Mammary epithelial cell (primary cell): ENCODE measurements around the gene GPR35.

ENCODE experiments used
- EZH2 ChIP-seq: IDR thresholded peaks from 2 replicates; pipeline ENCODE4 v1.6.1; 2012; ENCODE audit warnings: low read length, inconsistent platforms, borderline replicate concordance
- TF ChIP-seq, protein P1 (sequence below), 2 donors: IDR thresholded peaks in 1 of 2; conservative IDR thresholded peaks in 1 of 2; 2 replicates each; pipeline ENCODE4 v1.5.1; 2011 to 2012; ENCODE audit warnings: inconsistent platforms in 2 of 2, low read length in 2 of 2, mild to moderate bottlenecking in 2 of 2, control low read depth in 1 of 2, low read depth in 1 of 2; ENCODE audit not compliant: insufficient read depth in 1 of 2; ENCODE audit errors: extremely low read depth in 1 of 2

DNA sequence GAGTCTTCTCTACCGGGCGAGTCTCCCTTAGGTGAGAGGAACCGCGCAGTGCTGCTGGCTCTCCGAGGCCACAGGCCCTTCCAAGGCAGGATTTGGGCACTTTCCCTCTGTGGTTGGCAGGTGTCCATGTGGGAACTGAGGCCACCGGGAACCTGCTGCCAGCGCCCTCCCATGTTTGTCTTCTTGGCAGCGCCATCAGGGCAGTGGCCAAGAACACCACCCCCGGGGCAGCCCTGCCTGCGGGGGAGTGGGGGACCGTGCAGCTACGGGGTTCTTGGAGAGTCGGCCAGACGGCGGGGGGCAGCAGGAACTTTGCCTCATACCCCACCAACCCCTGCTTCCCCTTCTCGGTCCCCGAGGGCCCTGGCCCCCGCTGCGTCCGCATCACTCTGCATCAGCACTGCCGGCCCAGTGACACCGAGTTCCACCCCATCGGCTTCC lies 28.8 kb upstream of the GPR35 start:
- TF ChIP-seq, protein P1, sequence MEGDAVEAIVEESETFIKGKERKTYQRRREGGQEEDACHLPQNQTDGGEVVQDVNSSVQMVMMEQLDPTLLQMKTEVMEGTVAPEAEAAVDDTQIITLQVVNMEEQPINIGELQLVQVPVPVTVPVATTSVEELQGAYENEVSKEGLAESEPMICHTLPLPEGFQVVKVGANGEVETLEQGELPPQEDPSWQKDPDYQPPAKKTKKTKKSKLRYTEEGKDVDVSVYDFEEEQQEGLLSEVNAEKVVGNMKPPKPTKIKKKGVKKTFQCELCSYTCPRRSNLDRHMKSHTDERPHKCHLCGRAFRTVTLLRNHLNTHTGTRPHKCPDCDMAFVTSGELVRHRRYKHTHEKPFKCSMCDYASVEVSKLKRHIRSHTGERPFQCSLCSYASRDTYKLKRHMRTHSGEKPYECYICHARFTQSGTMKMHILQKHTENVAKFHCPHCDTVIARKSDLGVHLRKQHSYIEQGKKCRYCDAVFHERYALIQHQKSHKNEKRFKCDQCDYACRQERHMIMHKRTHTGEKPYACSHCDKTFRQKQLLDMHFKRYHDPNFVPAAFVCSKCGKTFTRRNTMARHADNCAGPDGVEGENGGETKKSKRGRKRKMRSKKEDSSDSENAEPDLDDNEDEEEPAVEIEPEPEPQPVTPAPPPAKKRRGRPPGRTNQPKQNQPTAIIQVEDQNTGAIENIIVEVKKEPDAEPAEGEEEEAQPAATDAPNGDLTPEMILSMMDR (conservative IDR thresholded peaks at IDR 0.05 in 1 of 2, IDR thresholded peaks at IDR 0.05 in 1 of 2; ENCODE audit: extremely low read depth in 1 of 2, insufficient read depth in 1 of 2, low read depth in 1 of 2, low read length in 2 of 2) = no peak
- TF ChIP-seq EZH2 = no peak
